K562 (cell line): ENCODE results near the gene TXNIP. TPM values are rescaled to one million over a fixed set of nuclear protein-coding genes. Genes with fewer than 3 reads are reported as not detected.

Experiments
- BCL6 ChIP-seq: fragments of 250-450 bp; sonication (Bioruptor Pico); IDR thresholded peaks from 2 replicates; pipeline ENCODE4 v1.4.0; 2020
- CBX8 ChIP-seq: fragments of 200-600 bp; sonication (generic); IDR thresholded peaks from 2 replicates; pipeline ENCODE4 v1.6.1; 2012; ENCODE audit warnings: borderline replicate concordance, mixed run types, low read depth, mild to moderate bottlenecking, moderate library complexity, mixed read lengths, low read length, control low read depth, inconsistent platforms; ENCODE audit not compliant: poor library complexity, severe bottlenecking; ENCODE audit errors: extremely low read depth
- DPF2 ChIP-seq: fragments of 450-650 bp; IDR thresholded peaks from 2 replicates; pipeline ENCODE4 v1.6.1; 2016
- ELF1 ChIP-seq: fragments of 200-800 bp; sonication (Bioruptor generic); IDR thresholded peaks from 2 replicates; pipeline ENCODE4 v1.6.1; 2016; ENCODE audit warnings: missing genetic modification characterization, missing compliant biosample characterization
- EP300 ChIP-seq: IDR thresholded peaks from 2 replicates; pipeline ENCODE4 v1.6.1; 2012; ENCODE audit warnings: low read length, improper control_type of control experiment
- JUND ChIP-seq, 2 experiments: IDR thresholded peaks; 2 replicates in 1 of 2; 3 replicates in 1 of 2; pipeline ENCODE4 v1.6.1; 2011; ENCODE audit warnings: borderline replicate concordance in 2 of 2, low read depth in 2 of 2, low read length in 2 of 2, improper control_type of control experiment in 1 of 2, missing biosample characterization in 1 of 2, missing genetic modification characterization in 1 of 2, missing genetic modification reagents in 1 of 2
- NONO ChIP-seq, 2 experiments: fragments of 200-400 bp in 1 of 2; fragments of 450-650 bp in 1 of 2; formaldehyde crosslinking in 1 of 2; IDR thresholded peaks; 2 replicates each; pipeline ENCODE4 v1.6.1; 2017; ENCODE audit warnings: low read depth in 2 of 2, mild to moderate bottlenecking in 2 of 2, moderate library complexity in 2 of 2, low read length in 1 of 2
- PYGO2 ChIP-seq: fragments of 450-650 bp; IDR thresholded peaks from 2 replicates; pipeline ENCODE4 v1.6.1; 2016; ENCODE audit warnings: mild to moderate bottlenecking, missing genetic modification characterization, moderate library complexity, missing compliant biosample characterization
- RFX5 ChIP-seq: IDR thresholded peaks from 2 replicates; pipeline ENCODE4 v1.6.1; 2011; ENCODE audit warnings: low read depth, mild to moderate bottlenecking, improper control_type of control experiment, low read length
- SAFB ChIP-seq: fragments of 200-400 bp; formaldehyde crosslinking; IDR thresholded peaks from 2 replicates; pipeline ENCODE4 v1.6.1; 2017; ENCODE audit warnings: low read depth, low read length, borderline replicate concordance
- SAP30 ChIP-seq: fragments of 200-600 bp; sonication (generic); IDR thresholded peaks from 2 replicates; pipeline ENCODE4 v1.6.1; 2012; ENCODE audit warnings: borderline replicate concordance, low read depth, mild to moderate bottlenecking, moderate library complexity, low read length, control low read depth, inconsistent platforms; ENCODE audit not compliant: insufficient read depth, poor library complexity, severe bottlenecking
- SPI1 ChIP-seq: IDR thresholded peaks from 2 replicates; pipeline ENCODE4 v1.6.1; 2011; ENCODE audit warnings: low read depth, low read length, control low read depth, borderline replicate concordance
- TAF1 ChIP-seq: IDR thresholded peaks from 2 replicates; pipeline ENCODE4 v1.6.1; 2011; ENCODE audit warnings: mild to moderate bottlenecking, low read length, moderate library complexity; ENCODE audit not compliant: insufficient read depth, control insufficient read depth, severe bottlenecking; ENCODE audit errors: extremely low read depth
- TSC22D4 ChIP-seq: fragments of 450-650 bp; IDR thresholded peaks from 2 replicates; pipeline ENCODE4 v1.6.1; 2016; ENCODE audit warnings: missing genetic modification characterization, missing biosample characterization, control low read depth
- XRCC4 ChIP-seq: IDR thresholded peaks from one replicate; pipeline ENCODE4 v1.6.1; 2011; ENCODE audit not compliant: insufficient read depth, insufficient read length; ENCODE audit errors: extremely low read depth
- ZBTB1 ChIP-seq: sonication (generic); formaldehyde crosslinking; IDR thresholded peaks from 2 replicates; pipeline ENCODE4 v1.8.1; 2023; ENCODE audit warnings: missing genetic modification reagents, low read depth, mild to moderate bottlenecking, borderline replicate concordance
- ZNF445 ChIP-seq: fragments of 250-450 bp; sonication (Bioruptor Pico); IDR thresholded peaks from 2 replicates; pipeline ENCODE4 v1.4.0; 2020; ENCODE audit warnings: low read depth, mild to moderate bottlenecking, moderate library complexity
- ZNF668 ChIP-seq: fragments of 250-450 bp; sonication (Bioruptor Pico); IDR thresholded peaks from 2 replicates; pipeline ENCODE4 v1.8.0; 2022; ENCODE audit warnings: mild to moderate bottlenecking, inconsistent platforms
- polyA plus RNA-seq, 8 experiments: library from polyadenylated mRNA; depleted of rRNA in 4 of 8; stranded (reverse) in 5 of 8; unstranded in 3 of 8; fragments of >200 nt; fragmentation: Nextera tagmentation in 2 of 8; fragmentation: Illumina TruSeq in 1 of 8; extraction: Ambion mirVana in 2 of 8; extraction: Trizol in 1 of 8; gene quantifications; 2 replicates each; pipeline versions ENCODE4 v1.2.1 to v1.2.3, GENCODE V29; 2011 to 2014; ENCODE audit warnings: inconsistent platforms in 1 of 8, missing spikeins in 1 of 8
- total RNA-seq, 7 experiments: library from RNA; depleted of rRNA in 6 of 7; stranded (reverse); fragments of >200 nt in 6 of 7; fragmentation: Illumina TruSeq in 2 of 7; extraction: Trizol in 2 of 7; gene quantifications; 2 replicates each; pipeline versions ENCODE4 v1.2.1 to v1.2.3, GENCODE V29; 2011 to 2021; ENCODE audit warnings: low replicate concordance in 1 of 7
- TF ChIP-seq, protein P1 (sequence below): fragments of 450-650 bp; formaldehyde crosslinking; IDR thresholded peaks from 2 replicates; pipeline ENCODE4 v1.4.0; 2022; ENCODE audit warnings: missing genetic modification characterization
- TF ChIP-seq, protein P2 (sequence below): sonication (generic); formaldehyde crosslinking; IDR thresholded peaks from 2 replicates; pipeline ENCODE4 v1.8.1; 2023; ENCODE audit warnings: mild to moderate bottlenecking, missing genetic modification reagents
- TF ChIP-seq, protein P3 (sequence below): sonication (generic); formaldehyde crosslinking; IDR thresholded peaks from 2 replicates; pipeline ENCODE4 v1.8.0; 2022; ENCODE audit warnings: missing genetic modification reagents, mild to moderate bottlenecking, borderline replicate concordance
- TF ChIP-seq, protein P4 (sequence below): conservative IDR thresholded peaks from 2 replicates; pipeline ENCODE4 v1.6.1; 2011; ENCODE audit warnings: low read depth, mild to moderate bottlenecking, low read length; ENCODE audit not compliant: control insufficient read depth

The TXNIP gene
- total and polyA plus RNA-seq, 9 of the 15 experiments (the other 6 are each of a cell fraction or from before 2014, with no cell fraction given), result 120 to 499 (median 257) TPM

DNA sequence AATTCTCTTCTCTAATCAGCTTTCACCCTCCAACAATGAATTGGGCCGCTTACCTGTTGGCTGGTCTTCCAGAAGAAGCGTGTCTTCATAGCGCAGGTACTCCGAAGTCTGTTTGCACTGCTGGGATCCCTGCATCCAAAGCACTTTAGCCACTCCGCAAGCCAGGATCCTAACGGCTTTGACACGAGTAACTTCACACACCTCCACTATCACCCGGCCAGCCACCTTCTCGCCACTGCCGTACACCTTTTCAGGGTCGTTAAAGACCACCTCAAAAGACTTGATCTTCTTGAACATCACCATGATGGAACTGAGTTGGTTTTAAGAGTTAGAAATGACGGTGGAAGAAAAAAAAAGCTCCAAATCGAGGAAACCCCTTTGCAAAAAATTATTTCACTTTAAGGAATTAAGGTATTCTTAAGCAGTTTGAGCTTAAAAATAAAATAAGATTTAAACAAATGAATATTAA, 381 bp downstream of the TXNIP start (continued):
- TF ChIP-seq EP300, result no peak
- no peak for TF ChIP-seq XRCC4
- TF ChIP-seq ZNF668 (CRISPR knock-in tag), result peak; percentile 75; the same call in 1 of the 2 replicates
- peak; percentile 11 for TF ChIP-seq SAP30
- TF ChIP-seq, protein P1, sequence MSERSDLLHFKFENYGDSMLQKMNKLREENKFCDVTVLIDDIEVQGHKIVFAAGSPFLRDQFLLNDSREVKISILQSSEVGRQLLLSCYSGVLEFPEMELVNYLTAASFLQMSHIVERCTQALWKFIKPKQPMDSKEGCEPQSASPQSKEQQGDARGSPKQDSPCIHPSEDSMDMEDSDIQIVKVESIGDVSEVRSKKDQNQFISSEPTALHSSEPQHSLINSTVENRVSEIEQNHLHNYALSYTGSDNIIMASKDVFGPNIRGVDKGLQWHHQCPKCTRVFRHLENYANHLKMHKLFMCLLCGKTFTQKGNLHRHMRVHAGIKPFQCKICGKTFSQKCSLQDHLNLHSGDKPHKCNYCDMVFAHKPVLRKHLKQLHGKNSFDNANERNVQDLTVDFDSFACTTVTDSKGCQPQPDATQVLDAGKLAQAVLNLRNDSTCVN, result peak; percentile 26; the same call in 1 of the 2 replicates
- TF ChIP-seq, protein P2, sequence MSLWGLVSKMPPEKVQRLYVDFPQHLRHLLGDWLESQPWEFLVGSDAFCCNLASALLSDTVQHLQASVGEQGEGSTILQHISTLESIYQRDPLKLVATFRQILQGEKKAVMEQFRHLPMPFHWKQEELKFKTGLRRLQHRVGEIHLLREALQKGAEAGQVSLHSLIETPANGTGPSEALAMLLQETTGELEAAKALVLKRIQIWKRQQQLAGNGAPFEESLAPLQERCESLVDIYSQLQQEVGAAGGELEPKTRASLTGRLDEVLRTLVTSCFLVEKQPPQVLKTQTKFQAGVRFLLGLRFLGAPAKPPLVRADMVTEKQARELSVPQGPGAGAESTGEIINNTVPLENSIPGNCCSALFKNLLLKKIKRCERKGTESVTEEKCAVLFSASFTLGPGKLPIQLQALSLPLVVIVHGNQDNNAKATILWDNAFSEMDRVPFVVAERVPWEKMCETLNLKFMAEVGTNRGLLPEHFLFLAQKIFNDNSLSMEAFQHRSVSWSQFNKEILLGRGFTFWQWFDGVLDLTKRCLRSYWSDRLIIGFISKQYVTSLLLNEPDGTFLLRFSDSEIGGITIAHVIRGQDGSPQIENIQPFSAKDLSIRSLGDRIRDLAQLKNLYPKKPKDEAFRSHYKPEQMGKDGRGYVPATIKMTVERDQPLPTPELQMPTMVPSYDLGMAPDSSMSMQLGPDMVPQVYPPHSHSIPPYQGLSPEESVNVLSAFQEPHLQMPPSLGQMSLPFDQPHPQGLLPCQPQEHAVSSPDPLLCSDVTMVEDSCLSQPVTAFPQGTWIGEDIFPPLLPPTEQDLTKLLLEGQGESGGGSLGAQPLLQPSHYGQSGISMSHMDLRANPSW (CRISPR knock-in tag), result no peak
- TF ChIP-seq SPI1, result no peak
- no peak for TF ChIP-seq CBX8
- TF ChIP-seq JUND (IDR thresholded peaks at IDR 0.05; ENCODE audit: borderline replicate concordance, low read depth, low read length), result 0 out of 2 replicates have a peak, but pooled peaks have one; percentile 2
- no peak for TF ChIP-seq JUND (tag; IDR thresholded peaks at IDR 0.05; ENCODE audit: borderline replicate concordance, low read depth, low read length)
- no peak for TF ChIP-seq ZBTB1
- TF ChIP-seq SAFB, result no peak
- no peak for TF ChIP-seq ZNF445 (CRISPR knock-in tag)
- TF ChIP-seq NONO (IDR thresholded peaks at IDR 0.05; ENCODE audit: low read depth in 2 of 2, low read length in 1 of 2), result no peak
- no peak for TF ChIP-seq ELF1 (tag)
- no peak for TF ChIP-seq TAF1
- no peak for TF ChIP-seq TSC22D4 (tag)
- no peak for TF ChIP-seq BCL6 (CRISPR knock-in tag)
- TF ChIP-seq DPF2, result no peak
- TF ChIP-seq, protein P3, sequence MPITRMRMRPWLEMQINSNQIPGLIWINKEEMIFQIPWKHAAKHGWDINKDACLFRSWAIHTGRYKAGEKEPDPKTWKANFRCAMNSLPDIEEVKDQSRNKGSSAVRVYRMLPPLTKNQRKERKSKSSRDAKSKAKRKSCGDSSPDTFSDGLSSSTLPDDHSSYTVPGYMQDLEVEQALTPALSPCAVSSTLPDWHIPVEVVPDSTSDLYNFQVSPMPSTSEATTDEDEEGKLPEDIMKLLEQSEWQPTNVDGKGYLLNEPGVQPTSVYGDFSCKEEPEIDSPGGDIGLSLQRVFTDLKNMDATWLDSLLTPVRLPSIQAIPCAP (CRISPR knock-in tag), result no peak
- TF ChIP-seq, protein P4, sequence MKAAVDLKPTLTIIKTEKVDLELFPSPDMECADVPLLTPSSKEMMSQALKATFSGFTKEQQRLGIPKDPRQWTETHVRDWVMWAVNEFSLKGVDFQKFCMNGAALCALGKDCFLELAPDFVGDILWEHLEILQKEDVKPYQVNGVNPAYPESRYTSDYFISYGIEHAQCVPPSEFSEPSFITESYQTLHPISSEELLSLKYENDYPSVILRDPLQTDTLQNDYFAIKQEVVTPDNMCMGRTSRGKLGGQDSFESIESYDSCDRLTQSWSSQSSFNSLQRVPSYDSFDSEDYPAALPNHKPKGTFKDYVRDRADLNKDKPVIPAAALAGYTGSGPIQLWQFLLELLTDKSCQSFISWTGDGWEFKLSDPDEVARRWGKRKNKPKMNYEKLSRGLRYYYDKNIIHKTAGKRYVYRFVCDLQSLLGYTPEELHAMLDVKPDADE, result peak; percentile 50; the same call in 1 of the 2 replicates
- no peak for TF ChIP-seq RFX5
- TF ChIP-seq PYGO2 (tag), result no peak
